ENCODE measurements around the gene RNF212.

GRCh38 chr4:1126506-1126905 is 13.1 kb upstream of the RNF212 start:
- no peak for TF ChIP-seq JUN (IDR thresholded peaks at IDR 0.05; ENCODE audit: borderline replicate concordance, insufficient read depth, insufficient read length, low read depth)
- TF ChIP-seq CTCF (IDR thresholded peaks at IDR 0.05; ENCODE audit: extremely low read depth in 1 of 2, insufficient read depth in 1 of 2, low read depth in 1 of 2, low read length in 2 of 2): no peak
